GM18870 (cell line): ENCODE measurements around the gene OSGIN1.

Source experiments
- ATAC-seq: cut with Tn5 transposase; IDR thresholded peaks from one replicate; pipeline ENCODE4 v1.9.1; 2021; ENCODE audit warnings: moderate library complexity; ENCODE audit not compliant: unreplicated experiment

Gene OSGIN1

GRCh38 chr16:83995754-83996153 is 42.7 kb downstream of the OSGIN1 start:
- ATAC-seq: no peak

- no peak for ATAC-seq
Measured at GRCh38 chr16:83996481-83997252, 43.6 kb downstream of the OSGIN1 start.

- ATAC-seq: no peak
Measured at GRCh38 chr16:83998091-83998490, 45.1 kb downstream of the OSGIN1 start.

- no peak for ATAC-seq
Measured at GRCh38 chr16:84000989-84001642, 48.1 kb downstream of the OSGIN1 start.

GRCh38 chr16:84001726-84002125 is 48.7 kb downstream of the OSGIN1 start:
- ATAC-seq: no peak

- no peak for ATAC-seq
Measured at GRCh38 chr16:84003038-84003437, 50.0 kb downstream of the OSGIN1 start.

GRCh38 chr16:84004442-84004841 is 51.4 kb downstream of the OSGIN1 start:
- ATAC-seq: no peak

- no peak for ATAC-seq
Measured at GRCh38 chr16:84005391-84005790, 52.4 kb downstream of the OSGIN1 start.

GRCh38 chr16:84007520-84007919 is 54.5 kb downstream of the OSGIN1 start:
- ATAC-seq: no peak

- ATAC-seq: no peak
Measured at GRCh38 chr16:84007965-84008364, 54.9 kb downstream of the OSGIN1 start.

- no peak for ATAC-seq
Measured at GRCh38 chr16:84009282-84009681, 56.2 kb downstream of the OSGIN1 start.

- ATAC-seq: no peak
Measured at GRCh38 chr16:84013787-84014569, 60.9 kb downstream of the OSGIN1 start.

GRCh38 chr16:84014570-84015327 is 61.7 kb downstream of the OSGIN1 start:
- no peak for ATAC-seq

- no peak for ATAC-seq
Measured at GRCh38 chr16:84015399-84015798, 62.4 kb downstream of the OSGIN1 start.
